Thyroid gland (tissue), 4 donors: ENCODE results near the gene TAT. TPM values are rescaled to one million over a fixed set of nuclear protein-coding genes. Genes with fewer than 3 reads are reported as not detected.

Experiments
- DNase-seq, 2 donors: peaks; one replicate each; pipeline ENCODE4 v3.0.0-alpha.2; 2019
- H3K27ac ChIP-seq, 3 donors: fragments of 200-600 bp; sonication (generic); 1 replicate in 2 of 3; 2 replicates in 1 of 3; pipeline ENCODE4 v1.5.1; 2016 to 2019; ENCODE audit warnings: mild to moderate bottlenecking in 1 of 3, moderate library complexity in 1 of 3
- H3K27me3 ChIP-seq: fragments of 200-600 bp; sonication (generic); one replicate; pipeline ENCODE4 v1.5.1; 2019
- H3K36me3 ChIP-seq, 2 donors: fragments of 200-600 bp; sonication (generic); one replicate each; pipeline ENCODE4 v1.5.1; 2016 to 2019
- H3K4me1 ChIP-seq, 2 donors: fragments of 200-600 bp; sonication (generic); one replicate each; pipeline ENCODE4 v1.5.1; 2017 to 2019
- H3K4me3 ChIP-seq, 3 donors: fragments of 200-600 bp; sonication (generic); replicated peaks in 1 of 3; 1 replicate in 2 of 3; 2 replicates in 1 of 3; pipeline ENCODE4 v1.5.1; 2016; ENCODE audit warnings: mild to moderate bottlenecking in 1 of 3
- H3K9me3 ChIP-seq: fragments of 200-600 bp; sonication (generic); one replicate; pipeline ENCODE4 v1.5.1; 2017
- POLR2A ChIP-seq, 2 donors: fragments of 450-650 bp; IDR thresholded peaks; one replicate each; pipeline ENCODE4 v1.6.1; 2017; ENCODE audit warnings: antibody characterized with exemption in 2 of 2, mild to moderate bottlenecking in 2 of 2, moderate library complexity in 1 of 2
- WGBS, 2 donors: methylation state at CpG; one replicate each; pipeline ENCODE4 v1.1.5; 2017; 5-methylcytosine and 5-hydroxymethylcytosine counted together
- intact Hi-C: fragments of 100-400 bp; cut with DNase I; formaldehyde crosslinking; loops from one replicate; pipeline ENCODE4 v1.15.1; 2023
- total RNA-seq, 4 donors: library from RNA; depleted of rRNA; stranded (reverse); fragments of >200 nt; gene quantifications; one replicate each; pipeline ENCODE4 v1.2.3, GENCODE V29; 2016
- TF ChIP-seq, protein P1 (sequence below), 6 experiments: fragments of 200-600 bp in 3 of 6; fragments of 450-650 bp in 3 of 6; sonication (generic) in 3 of 6; IDR thresholded peaks; one replicate each; pipeline ENCODE4 v1.5.1; 2016 to 2019; ENCODE audit warnings: antibody characterized with exemption in 6 of 6, mild to moderate bottlenecking in 2 of 6, inconsistent platforms in 1 of 6, moderate library complexity in 1 of 6

The TAT gene
- total RNA-seq, 4 donors from 2014 or later, result not detected

DNA sequence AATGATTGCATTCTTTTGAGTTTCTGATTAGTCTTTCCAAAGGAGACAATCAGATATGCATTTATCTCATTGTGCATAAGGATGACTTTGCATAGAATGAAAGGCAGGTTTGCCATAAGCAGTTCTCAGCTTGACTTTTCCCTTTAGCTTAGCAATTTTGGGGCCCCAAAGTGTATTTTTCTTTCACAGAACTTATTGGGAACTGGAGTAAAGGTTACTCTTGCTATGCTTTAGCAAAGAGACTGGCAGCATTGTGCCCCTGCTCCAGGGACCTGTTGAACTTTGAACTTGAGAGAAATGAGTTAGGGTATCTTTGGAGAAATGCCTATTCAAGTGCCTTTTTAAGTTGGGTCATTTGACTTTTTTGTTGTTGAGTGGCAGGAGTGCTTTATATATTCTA lies 17.0 kb downstream of the TAT start:
- no peak for TF ChIP-seq POLR2A (IDR thresholded peaks at IDR 0.05)
- TF ChIP-seq, protein P1, sequence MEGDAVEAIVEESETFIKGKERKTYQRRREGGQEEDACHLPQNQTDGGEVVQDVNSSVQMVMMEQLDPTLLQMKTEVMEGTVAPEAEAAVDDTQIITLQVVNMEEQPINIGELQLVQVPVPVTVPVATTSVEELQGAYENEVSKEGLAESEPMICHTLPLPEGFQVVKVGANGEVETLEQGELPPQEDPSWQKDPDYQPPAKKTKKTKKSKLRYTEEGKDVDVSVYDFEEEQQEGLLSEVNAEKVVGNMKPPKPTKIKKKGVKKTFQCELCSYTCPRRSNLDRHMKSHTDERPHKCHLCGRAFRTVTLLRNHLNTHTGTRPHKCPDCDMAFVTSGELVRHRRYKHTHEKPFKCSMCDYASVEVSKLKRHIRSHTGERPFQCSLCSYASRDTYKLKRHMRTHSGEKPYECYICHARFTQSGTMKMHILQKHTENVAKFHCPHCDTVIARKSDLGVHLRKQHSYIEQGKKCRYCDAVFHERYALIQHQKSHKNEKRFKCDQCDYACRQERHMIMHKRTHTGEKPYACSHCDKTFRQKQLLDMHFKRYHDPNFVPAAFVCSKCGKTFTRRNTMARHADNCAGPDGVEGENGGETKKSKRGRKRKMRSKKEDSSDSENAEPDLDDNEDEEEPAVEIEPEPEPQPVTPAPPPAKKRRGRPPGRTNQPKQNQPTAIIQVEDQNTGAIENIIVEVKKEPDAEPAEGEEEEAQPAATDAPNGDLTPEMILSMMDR (IDR thresholded peaks at IDR 0.05), result no peak
- H3K9me3 ChIP-seq, result no peaks in the 10 kb centered on the region
- intact Hi-C loops, result no loop called here
- H3K27me3 ChIP-seq, result no peaks in the 10 kb centered on the region
- H3K4me3 ChIP-seq, result no peak overlapping the region
- peaks cover 0 to 5% of the 10 kb centered on the region in 2 donors for H3K4me1 ChIP-seq
- H3K36me3 ChIP-seq, result no peaks in the 10 kb centered on the region
- no peak for DNase-seq
- H3K27ac ChIP-seq, result no peak overlapping the region

DNA sequence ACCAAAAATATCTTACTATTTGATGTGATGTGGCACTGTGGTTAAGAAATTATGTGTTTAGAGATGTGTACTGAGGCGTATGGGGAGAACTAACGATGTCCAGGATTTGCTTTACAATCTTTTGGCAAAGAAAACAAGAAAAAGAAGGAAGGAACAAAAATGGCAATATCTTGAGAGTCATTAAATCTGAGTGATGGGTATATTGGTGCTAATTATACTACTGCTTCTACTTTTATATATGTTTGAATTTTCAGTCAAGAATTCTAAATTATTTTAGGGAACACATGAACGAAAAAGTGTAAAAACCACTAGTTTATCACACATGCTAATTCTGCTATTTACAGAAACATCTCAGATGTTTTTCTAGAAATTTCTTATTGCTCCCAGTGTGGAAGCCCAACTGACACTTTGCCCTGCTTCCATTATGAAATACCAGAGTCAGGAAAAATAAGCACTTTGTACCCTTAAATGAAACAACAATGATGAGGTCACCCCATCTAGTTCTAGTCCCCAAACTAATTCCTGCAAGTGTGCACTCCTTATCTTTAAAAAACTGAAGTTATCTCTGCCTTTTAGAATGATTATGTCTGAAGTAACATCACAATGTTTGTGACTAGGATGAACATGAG lies 18.8 kb downstream of the TAT start:
- H3K36me3 ChIP-seq, result no peaks in the 10 kb centered on the region
- H3K27ac ChIP-seq, result no peak overlapping the region
- intact Hi-C loops, result no loop called here
- no peaks in the 10 kb centered on the region for H3K27me3 ChIP-seq
- 68 to 73% methylated on average over 3 of the region's 3 CpGs for WGBS, 2 donors
- H3K4me1 ChIP-seq, result no peaks in the 10 kb centered on the region
- H3K4me3 ChIP-seq, result no peak overlapping the region
- H3K9me3 ChIP-seq, result no peaks in the 10 kb centered on the region
- no peak for DNase-seq
- TF ChIP-seq, protein P1 (IDR thresholded peaks at IDR 0.05), result no peak
- no peak for TF ChIP-seq POLR2A (IDR thresholded peaks at IDR 0.05)

DNA sequence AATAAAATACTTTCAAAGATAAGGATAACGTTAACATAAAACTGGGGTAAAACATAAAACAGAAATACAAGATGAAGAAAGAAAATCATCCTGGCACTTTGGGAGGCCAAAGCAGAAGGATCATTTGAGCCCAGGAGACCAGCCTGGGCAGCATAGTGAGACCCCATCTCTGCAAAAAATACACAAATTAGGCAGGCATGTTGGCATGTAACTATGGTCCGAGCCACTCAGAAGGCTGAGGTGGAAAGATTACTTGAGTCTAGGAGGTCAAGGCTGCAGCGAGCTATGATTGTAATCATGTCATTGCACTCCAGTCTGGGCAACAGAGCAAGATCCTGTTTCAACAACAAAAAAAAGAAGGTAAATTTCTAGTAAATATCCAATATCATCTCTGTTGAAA lies 19.6 kb downstream of the TAT start:
- no peak for DNase-seq
- WGBS, 2 donors, result 92 to 95% methylated on average over 3 of the region's 3 CpGs
- TF ChIP-seq POLR2A (IDR thresholded peaks at IDR 0.05), result no peak
- TF ChIP-seq, protein P1 (IDR thresholded peaks at IDR 0.05), result no peak
- Histone ChIP-seq H3K9me3 (no peaks in the 10 kb centered on the region), H3K27ac (no peak overlapping the region), H3K27me3 (no peaks in the 10 kb centered on the region), H3K36me3 (no peaks in the 10 kb centered on the region), H3K4me3 (no peak overlapping the region), H3K4me1 (no peaks in the 10 kb centered on the region)
- intact Hi-C loops, result no loop called here

DNA sequence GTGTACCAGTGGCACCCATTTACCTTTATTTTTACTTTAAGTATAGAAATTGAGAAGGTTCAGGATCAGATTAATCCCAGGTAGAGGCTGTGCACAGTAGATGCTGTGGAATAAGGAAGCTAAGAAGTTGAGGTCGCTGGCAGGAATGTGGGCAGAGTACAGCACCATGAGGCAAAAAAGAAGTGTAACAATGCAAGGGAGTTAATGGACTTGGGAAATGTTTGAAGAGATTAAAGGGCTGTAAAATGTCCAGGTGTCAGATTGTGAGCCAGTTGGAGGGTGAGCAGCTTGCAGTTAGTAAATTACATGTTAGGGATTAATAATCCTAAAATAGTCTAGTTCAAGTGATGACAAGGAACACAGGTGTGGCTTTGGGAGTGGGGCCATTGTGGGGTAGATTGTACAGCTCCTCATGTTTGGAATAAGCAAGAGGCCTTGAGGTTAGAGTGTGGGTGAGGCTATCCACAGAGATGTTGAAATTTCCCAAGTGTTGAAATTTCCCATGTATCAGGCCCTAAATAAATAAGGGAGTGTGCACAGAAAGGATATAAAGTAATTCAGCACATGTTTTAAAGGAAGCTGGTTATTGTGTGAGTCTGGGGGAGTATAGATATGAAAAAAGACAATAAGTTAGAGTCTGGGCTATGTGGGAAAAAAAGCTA lies 21.5 kb downstream of the TAT start:
- 85 to 90% methylated on average over 1 of the region's 1 CpG for WGBS, 2 donors
- Histone ChIP-seq H3K27me3 (no peaks in the 10 kb centered on the region), H3K9me3 (no peaks in the 10 kb centered on the region), H3K4me3 (no peak overlapping the region), H3K27ac (no peak overlapping the region), H3K36me3 (no peaks in the 10 kb centered on the region), H3K4me1 (no peaks in the 10 kb centered on the region)
- intact Hi-C loops, result no loop called here
- DNase-seq, result no peak
- TF ChIP-seq, protein P1 (IDR thresholded peaks at IDR 0.05), result no peak

DNA sequence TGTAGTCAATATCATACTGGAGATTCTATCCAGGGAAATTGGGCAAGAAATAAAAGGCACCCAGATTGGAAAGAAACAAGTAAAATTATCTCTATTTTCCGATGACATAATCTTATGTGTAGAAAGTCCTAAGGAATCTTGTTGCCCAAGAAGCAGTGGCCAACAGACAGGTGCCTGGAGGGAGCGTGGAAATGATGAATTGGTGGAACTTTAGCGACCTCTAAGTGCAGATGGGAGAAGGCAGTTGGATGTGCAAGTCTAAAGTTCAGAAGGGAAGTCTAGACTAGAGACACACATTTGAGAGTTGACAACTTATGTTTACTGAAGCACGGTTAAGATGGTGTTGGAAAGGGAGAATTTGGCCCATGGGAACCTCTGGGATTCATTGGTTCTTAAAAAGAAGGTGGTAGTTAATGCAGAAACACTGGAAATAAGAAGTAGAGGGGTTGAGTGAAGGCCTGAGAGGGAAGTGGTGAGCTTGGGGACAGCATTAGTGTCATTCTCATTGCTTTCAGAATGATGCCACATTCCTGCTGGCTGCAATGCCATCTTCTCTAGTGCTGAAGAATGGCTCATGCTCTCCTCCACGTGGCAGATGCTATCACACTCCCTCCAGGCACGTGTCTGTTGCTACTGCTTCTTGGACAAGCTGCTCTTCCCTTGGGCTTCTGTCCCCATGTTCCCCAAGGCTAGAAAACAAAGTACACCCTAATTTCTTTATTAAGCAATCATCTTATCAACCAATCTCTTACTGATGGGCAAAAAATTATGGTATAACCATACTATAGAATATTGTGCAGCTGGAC lies 24.0 kb downstream of the TAT start:
- TF ChIP-seq POLR2A (IDR thresholded peaks at IDR 0.05), result no peak
- TF ChIP-seq, protein P1 (IDR thresholded peaks at IDR 0.05), result no peak
- intact Hi-C loops, result no loop called here
- DNase-seq, result no peak
- no peaks in the 10 kb centered on the region for H3K36me3 ChIP-seq
- H3K4me3 ChIP-seq, result no peak overlapping the region
- 54% methylated on average over 6 of the region's 6 CpGs for WGBS, 2 donors
- H3K27me3 ChIP-seq, result no peaks in the 10 kb centered on the region
- H3K4me1 ChIP-seq, result no peaks in the 10 kb centered on the region
- no peaks in the 10 kb centered on the region for H3K9me3 ChIP-seq
- H3K27ac ChIP-seq, result no peak overlapping the region
